ENCODE results near the gene DCLK1. TPM values are rescaled to one million over a fixed set of nuclear protein-coding genes. Genes with fewer than 3 reads are reported as not detected.

Gene DCLK1
- total RNA-seq, 1 experiment from 2014 or later: 36.2 TPM

- H2BK20ac ChIP-seq (ENCODE audit: low read depth, low read length, poor library complexity, severe bottlenecking): no peak overlapping the region
- no peak overlapping the region for H3K14ac ChIP-seq (ENCODE audit: insufficient read depth, low read length)
- H3K4me3 Mint-ChIP-seq: no peak overlapping the region
- H3T11ph ChIP-seq (ENCODE audit: low read length): no peak overlapping the region
- H3K23ac ChIP-seq (ENCODE audit: insufficient read length, low read depth, low read length): no peak overlapping the region
- H3K9me3 Mint-ChIP-seq: peaks cover 12 to 13% of the 10 kb centered on the region in 2 experiments
- H2AFZ ChIP-seq (ENCODE audit: low read length): no peak overlapping the region
- no peaks in the 10 kb centered on the region for H3K79me2 ChIP-seq (ENCODE audit: insufficient read depth, low read length)
- H3K23me2 ChIP-seq (ENCODE audit: insufficient read length, low read depth, low read length, poor library complexity, severe bottlenecking): peaks cover 3% of the 10 kb centered on the region
- H3K4me1 ChIP-seq (ENCODE audit: insufficient read depth, low read length): no peaks in the 10 kb centered on the region
- H4K20me1 ChIP-seq (ENCODE audit: control insufficient read depth, insufficient read depth, insufficient read length): no peaks in the 10 kb centered on the region
- H3K4me2 ChIP-seq (ENCODE audit: insufficient read depth, insufficient read length, low read length): no peak overlapping the region
- peaks cover 26% of the 10 kb centered on the region for H3K27me3 Mint-ChIP-seq (ENCODE audit: low read depth)
- no peaks in the 10 kb centered on the region for H3K79me1 ChIP-seq (ENCODE audit: insufficient read depth, low read depth, low read length, poor library complexity, severe bottlenecking)
- H3K18ac ChIP-seq (ENCODE audit: insufficient read length, low read depth, low read length): no peak overlapping the region
- no peak overlapping the region for H3K27ac ChIP-seq (ENCODE audit: insufficient read length, low read depth, low read length)
- no CpG with 5 or more reads among the region's 2 CpGs for WGBS (ENCODE audit: extremely low coverage, insufficient read length, low lambda C conversion rate)
- no peak overlapping the region for H4K91ac ChIP-seq (ENCODE audit: insufficient read length, low read depth, low read length)
- peaks cover 0 to 13% (median 3%) of the 10 kb centered on the region in 3 experiments; a peak in 5 of 7 replicates for H3K36me3 Mint-ChIP-seq (ENCODE audit: insufficient read depth in 1 of 3, low read depth in 3 of 3)
- no peak overlapping the region for H3K4ac ChIP-seq (ENCODE audit: low read depth, low read length)
- H3K27me3 ChIP-seq (ENCODE audit: insufficient read depth, low read length): peaks cover 3% of the 10 kb centered on the region; the same call in 1 of the 2 replicates
- no peak overlapping the region for H2AK5ac ChIP-seq (ENCODE audit: insufficient read length, low read length)
- no peak for DNase-seq
- no peak overlapping the region for H2BK5ac ChIP-seq (ENCODE audit: insufficient read length, low read length)
- peaks cover 0 to 3% of the 10 kb centered on the region in 2 experiments; a peak in 2 of 4 replicates for H3K4me1 Mint-ChIP-seq
- H3K27ac Mint-ChIP-seq: no peak overlapping the region; a peak in 1 of 7 replicates
- no peak overlapping the region for H3K9ac ChIP-seq (ENCODE audit: extremely low read depth, insufficient read length, low read length)
- H3K56ac ChIP-seq (ENCODE audit: insufficient read length, low read depth, low read length): no peak overlapping the region
- no peaks in the 10 kb centered on the region for H3K9me3 ChIP-seq (ENCODE audit: control insufficient read depth, low read depth, low read length)
- H4K8ac ChIP-seq (replicated peaks; ENCODE audit: insufficient read length, low read depth, low read length): no peak overlapping the region
- H2BK15ac ChIP-seq (ENCODE audit: low read depth, low read length): no peak overlapping the region
- H2BK12ac ChIP-seq (ENCODE audit: insufficient read length, low read depth, low read length): no peak overlapping the region
- no peak overlapping the region for H4K5ac ChIP-seq (ENCODE audit: insufficient read length, low read depth, low read length)
- no peak overlapping the region for H2BK120ac ChIP-seq (ENCODE audit: low read depth, low read length, poor library complexity, severe bottlenecking)
- no peak for TF ChIP-seq CTCF (conservative IDR thresholded peaks at IDR 0.05)
Measured at GRCh38 chr13:36135876-36136275, 4.7 kb upstream of the DCLK1 start.
